Esophagus (tissue), 2 donors: ENCODE results near the gene UXS1. TPM values are rescaled to one million over a fixed set of nuclear protein-coding genes. Genes with fewer than 3 reads are reported as not detected.

Experiments
- H3K27ac ChIP-seq, 2 donors: one replicate each; pipeline ENCODE4 v1.5.1; 2013; ENCODE audit warnings: low read depth in 2 of 2, mild to moderate bottlenecking in 2 of 2, inconsistent platforms in 1 of 2, low read length in 1 of 2, moderate library complexity in 1 of 2
- H3K27me3 ChIP-seq, 2 donors: one replicate each; pipeline ENCODE4 v1.6.1; 2013; ENCODE audit warnings: low read length in 2 of 2, control low read depth in 1 of 2, mild to moderate bottlenecking in 1 of 2; ENCODE audit not compliant: insufficient read depth in 2 of 2, control insufficient read depth in 1 of 2
- H3K36me3 ChIP-seq, 2 donors: one replicate each; pipeline ENCODE4 v1.6.1; 2013; ENCODE audit warnings: low read length in 1 of 2; ENCODE audit not compliant: control insufficient read depth in 2 of 2, insufficient read depth in 2 of 2
- H3K4me1 ChIP-seq, 2 donors: one replicate each; pipeline ENCODE4 v1.6.1; 2013; ENCODE audit warnings: low read length in 1 of 2; ENCODE audit not compliant: control insufficient read depth in 2 of 2, insufficient read depth in 2 of 2
- H3K4me3 ChIP-seq, 2 donors: one replicate each; pipeline ENCODE4 v1.5.1; 2013; ENCODE audit warnings: low read length in 2 of 2, mild to moderate bottlenecking in 2 of 2, low read depth in 1 of 2, moderate library complexity in 1 of 2
- H3K9me3 ChIP-seq, 2 donors: one replicate each; pipeline ENCODE4 v1.6.1; 2013; ENCODE audit warnings: mild to moderate bottlenecking in 2 of 2, low read depth in 1 of 2, low read length in 1 of 2, moderate library complexity in 1 of 2; ENCODE audit not compliant: control insufficient read depth in 2 of 2, insufficient read depth in 1 of 2
- WGBS, 2 donors: extraction: QIAGEN DNeasy Blood & Tissue Kit; methylation state at CpG; one replicate each; pipeline ENCODE4 v1.1.7; 2013; 5-methylcytosine and 5-hydroxymethylcytosine counted together
- polyA plus RNA-seq, 2 donors: library from polyadenylated mRNA; stranded (reverse); fragments of 200-250 nt; gene quantifications; one replicate each; pipeline ENCODE4 v1.2.3, GENCODE V29; 2013
- donor health status: healthy with polysubstance abuse.
- donor health status: Bipolar disorder and iron deficiency.

The UXS1 gene
- polyA plus RNA-seq, 2 donors = 12.0 to 16.5 TPM

DNA sequence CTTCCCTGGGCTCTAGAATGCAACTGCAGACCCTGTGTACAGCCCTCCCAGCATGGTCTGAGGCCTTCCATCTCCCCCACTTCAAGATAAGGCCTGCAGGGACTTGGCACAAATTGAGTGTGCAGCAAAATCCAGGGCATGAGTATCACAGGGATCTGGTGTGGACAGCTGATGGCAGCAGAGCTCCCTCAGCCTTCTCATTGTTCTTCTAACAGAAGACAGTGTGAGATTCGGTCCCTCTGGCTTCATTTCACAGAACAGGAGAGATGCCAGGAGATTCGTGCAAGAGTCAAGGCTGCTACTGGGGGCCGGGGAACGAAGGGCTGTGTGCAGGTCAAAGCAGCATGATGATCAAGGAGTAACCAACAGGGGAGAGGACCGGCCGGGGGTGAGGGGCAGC, 85.8 kb downstream of the UXS1 start:
- Histone ChIP-seq H3K4me3 (no peak overlapping the region), H3K36me3 (peaks cover 7 to 33% of the 10 kb centered on the region in 2 donors), H3K27ac (no peak overlapping the region), H3K27me3 (no peaks in the 10 kb centered on the region), H3K9me3 (no peaks in the 10 kb centered on the region), H3K4me1 (peaks cover 0 to 3% of the 10 kb centered on the region in 2 donors)
- WGBS, 2 donors = 65 to 67% methylated on average over 6 of the region's 6 CpGs

DNA sequence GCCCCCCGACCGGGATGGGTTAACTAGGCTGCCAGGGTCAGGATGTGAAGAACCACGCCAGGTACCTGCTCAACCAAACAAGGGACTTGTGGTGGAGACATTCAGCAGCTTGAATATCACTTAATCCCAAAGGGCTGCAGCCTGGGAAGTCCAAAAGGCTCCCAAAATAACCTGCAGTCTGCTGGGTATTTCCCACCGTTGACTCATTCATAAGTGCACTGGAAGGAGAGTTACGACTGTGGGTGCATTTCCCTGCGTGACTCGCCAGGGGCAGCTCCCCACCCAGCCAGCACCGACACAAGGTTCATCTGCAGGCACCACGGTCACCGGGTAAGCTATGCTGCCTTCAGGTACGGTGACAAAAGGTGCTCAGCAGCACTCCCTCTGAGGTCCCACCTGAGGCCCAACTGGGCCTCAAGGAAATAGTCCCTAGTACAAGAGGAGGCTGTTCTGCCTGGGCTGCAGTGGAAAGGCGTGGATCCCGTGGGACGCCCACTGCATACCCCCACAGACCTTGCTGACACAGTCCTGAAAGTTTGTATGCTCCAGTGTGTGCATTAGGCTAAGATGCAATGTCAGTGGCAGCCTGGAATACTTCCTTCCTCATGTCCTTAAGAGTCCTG, 86.5 kb downstream of the UXS1 start:
- Histone ChIP-seq H3K27ac (no peak overlapping the region), H3K4me1 (peaks cover 0 to 3% of the 10 kb centered on the region in 2 donors), H3K4me3 (no peak overlapping the region), H3K9me3 (no peaks in the 10 kb centered on the region), H3K27me3 (no peaks in the 10 kb centered on the region), H3K36me3 (peaks cover 7 to 32% of the 10 kb centered on the region in 2 donors)
- 51 to 69% methylated on average over 14 of the region's 14 CpGs for WGBS, 2 donors

DNA sequence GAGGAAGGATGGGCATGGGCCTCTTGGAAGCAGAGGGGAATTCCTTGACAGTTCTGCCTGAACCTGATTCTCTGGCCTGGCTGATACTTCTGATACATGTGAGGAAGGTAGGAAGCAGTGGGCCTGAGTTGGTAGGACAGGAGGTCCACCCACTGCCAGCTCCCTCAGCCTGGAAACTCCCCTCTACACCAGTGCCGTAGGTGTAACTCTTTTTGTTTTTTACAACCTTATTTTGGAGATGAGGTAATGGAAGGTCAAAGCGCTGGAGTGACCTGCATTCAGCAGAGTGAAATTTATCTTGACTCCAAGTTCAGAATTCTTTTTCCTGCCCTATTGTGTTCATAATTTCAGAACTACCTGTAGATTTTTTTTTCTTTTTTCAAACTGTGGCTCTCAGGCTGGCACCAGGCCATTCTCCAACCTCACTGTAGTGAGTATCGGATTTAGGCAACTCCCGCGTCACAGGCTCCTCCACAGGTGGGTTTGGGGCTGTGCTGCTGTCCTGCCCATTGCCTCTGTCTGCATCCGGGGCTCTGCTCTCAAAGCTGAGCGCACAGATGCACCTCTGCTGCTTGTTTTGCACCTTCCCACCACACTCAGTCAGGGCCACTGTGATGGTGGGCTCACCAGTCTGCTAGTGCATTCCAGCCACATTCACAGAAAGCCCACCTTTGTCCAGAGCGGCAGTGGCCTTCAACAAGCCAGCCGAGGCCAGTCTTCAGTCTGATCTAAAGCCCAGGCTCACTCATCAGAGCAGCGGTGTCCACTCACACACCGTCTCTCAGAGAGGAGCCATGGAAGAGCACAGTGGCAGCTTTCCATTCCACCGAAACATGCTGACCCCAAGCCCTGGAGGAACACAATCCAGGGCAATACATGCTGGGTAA, 87.2 kb downstream of the UXS1 start:
- H3K36me3 ChIP-seq = peaks cover 4 to 24% of the 10 kb centered on the region in 2 donors
- no peak overlapping the region for H3K27ac ChIP-seq
- WGBS, 2 donors = 72 to 80% methylated on average over 12 of the region's 12 CpGs

GRCh38 chr2:106105151-106105922, 88.8 kb downstream of the UXS1 start:
- H3K4me3 ChIP-seq = no peak overlapping the region
- no peaks in the 10 kb centered on the region for H3K27me3 ChIP-seq
- H3K27ac ChIP-seq = no peak overlapping the region
- peaks cover 0 to 3% of the 10 kb centered on the region in 2 donors for H3K4me1 ChIP-seq
- no peaks in the 10 kb centered on the region for H3K9me3 ChIP-seq
- 80 to 86% methylated on average over 16 of the region's 16 CpGs for WGBS, 2 donors
- peaks cover 0 to 15% of the 10 kb centered on the region in 2 donors for H3K36me3 ChIP-seq

More for the DNA sequence above, 87.2 kb downstream of the UXS1 start:
- Histone ChIP-seq H3K27me3 (no peaks in the 10 kb centered on the region), H3K4me1 (peaks cover 0 to 3% of the 10 kb centered on the region in 2 donors), H3K9me3 (no peaks in the 10 kb centered on the region), H3K4me3 (no peak overlapping the region)

GRCh38 chr2:106104332-106105062, 89.6 kb downstream of the UXS1 start:
- no peaks in the 10 kb centered on the region for H3K27me3 ChIP-seq
- no peaks in the 10 kb centered on the region for H3K9me3 ChIP-seq
- no peak overlapping the region for H3K4me3 ChIP-seq
- no peak overlapping the region for H3K27ac ChIP-seq
- peaks cover 0 to 3% of the 10 kb centered on the region in 2 donors for H3K4me1 ChIP-seq
- H3K36me3 ChIP-seq = peaks cover 0 to 17% of the 10 kb centered on the region in 2 donors
- 49 to 51% methylated on average over 16 of the region's 16 CpGs for WGBS, 2 donors

DNA sequence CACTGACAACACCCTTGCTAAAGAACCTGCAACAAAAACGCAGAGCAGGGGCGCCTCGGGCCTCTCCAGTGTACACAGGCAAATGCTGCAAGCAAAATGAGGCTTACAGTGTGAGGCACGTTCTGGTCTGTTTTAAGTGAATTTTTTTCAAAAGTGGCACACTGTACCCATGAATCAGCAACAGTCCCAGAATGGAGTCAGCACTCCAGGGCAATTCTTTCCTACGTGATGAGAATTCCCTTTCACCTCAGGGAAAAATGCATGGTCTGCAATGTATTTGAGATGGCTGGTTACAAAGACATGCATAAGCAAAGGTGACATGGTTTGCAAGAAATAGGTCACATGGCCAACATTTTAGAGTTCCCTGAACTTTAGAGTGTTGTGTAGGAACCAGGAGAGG, 94.4 kb downstream of the UXS1 start:
- WGBS, 2 donors = 87 to 90% methylated on average over 5 of the region's 5 CpGs
- Histone ChIP-seq H3K4me1 (no peaks in the 10 kb centered on the region), H3K27ac (no peak overlapping the region), H3K9me3 (no peaks in the 10 kb centered on the region), H3K27me3 (no peaks in the 10 kb centered on the region), H3K4me3 (no peak overlapping the region), H3K36me3 (peaks cover 5 to 33% of the 10 kb centered on the region in 2 donors)

DNA sequence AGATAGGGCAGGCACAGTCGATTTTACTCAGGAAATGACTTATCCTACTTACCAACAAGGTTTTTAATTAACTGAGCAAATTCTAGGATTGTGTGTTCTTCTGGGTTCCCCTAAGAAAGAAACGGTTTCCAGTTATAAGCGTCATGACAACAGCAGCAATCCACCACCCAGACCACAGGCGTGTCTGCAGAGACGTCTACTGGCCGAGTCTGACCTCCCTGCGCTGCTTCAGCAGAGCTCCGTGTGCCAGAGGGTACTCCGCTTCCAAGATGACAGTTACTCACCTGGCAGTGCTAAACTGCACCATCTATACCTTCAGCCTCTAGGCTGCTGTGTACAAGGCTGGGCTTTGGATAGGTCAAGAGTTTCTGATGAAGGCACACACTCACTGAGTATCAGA, 95.4 kb downstream of the UXS1 start:
- Histone ChIP-seq H3K9me3 (no peaks in the 10 kb centered on the region), H3K4me3 (no peak overlapping the region), H3K27ac (no peak overlapping the region), H3K27me3 (no peaks in the 10 kb centered on the region), H3K4me1 (no peaks in the 10 kb centered on the region), H3K36me3 (peaks cover 5 to 34% of the 10 kb centered on the region in 2 donors)
- WGBS, 2 donors = 71 to 73% methylated on average over 9 of the region's 9 CpGs

DNA sequence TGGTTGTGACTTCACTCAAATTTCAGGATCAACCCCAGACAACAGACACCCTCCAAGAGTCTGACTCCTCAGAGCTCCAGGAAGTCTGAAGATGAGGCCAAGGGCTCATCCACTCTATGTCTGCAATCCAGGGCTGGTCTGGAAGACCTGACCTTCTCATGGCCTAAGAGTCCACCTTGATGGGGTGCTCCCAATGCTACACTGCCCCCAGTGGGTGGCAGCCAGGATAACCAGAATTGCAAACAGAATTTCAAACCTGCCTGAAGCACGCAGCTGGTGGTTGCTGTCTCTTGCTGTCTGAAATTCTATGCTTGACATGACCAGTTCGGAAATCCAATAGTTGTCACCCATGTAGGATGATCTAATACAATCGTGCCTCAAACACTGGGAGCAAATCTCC, 96.0 kb downstream of the UXS1 start:
- H3K4me3 ChIP-seq = no peak overlapping the region
- peaks cover 5 to 34% of the 10 kb centered on the region in 2 donors for H3K36me3 ChIP-seq
- no peaks in the 10 kb centered on the region for H3K9me3 ChIP-seq
- no peaks in the 10 kb centered on the region for H3K27me3 ChIP-seq
- H3K4me1 ChIP-seq = no peaks in the 10 kb centered on the region
- 62 to 69% methylated on average over 3 of the region's 3 CpGs for WGBS, 2 donors
- no peak overlapping the region for H3K27ac ChIP-seq
